ENCODE results near the gene SLAMF9.

DNA sequence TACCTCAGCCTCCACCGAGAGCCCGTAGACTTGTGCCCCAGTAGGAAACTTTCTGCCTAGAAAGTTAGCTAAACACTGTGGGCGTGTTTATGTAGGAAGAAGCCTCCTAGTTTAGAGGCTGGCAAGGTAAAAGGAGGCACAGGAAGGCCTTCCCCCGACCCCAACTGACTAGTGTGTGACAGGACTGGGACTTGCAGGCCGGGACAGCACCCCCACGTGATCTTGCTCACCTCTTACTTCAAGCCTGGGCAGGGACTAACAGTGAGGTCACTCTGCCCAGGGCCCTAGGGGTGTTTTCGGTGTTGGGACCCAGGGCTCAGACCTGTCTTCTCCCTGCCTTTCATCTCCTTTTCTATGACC lies 28.3 kb downstream of the SLAMF9 start:
- TF ChIP-seq EZH2 (IDR thresholded peaks at IDR 0.05; ENCODE audit: insufficient read depth, poor library complexity, severe bottlenecking): no peak
- no peak for TF ChIP-seq EZH2phosphoT487 (IDR thresholded peaks at IDR 0.05; ENCODE audit: insufficient read depth, low read depth)
